Measurements from ENCODE around the gene AVPR2. TPM values are rescaled to one million over a fixed set of nuclear protein-coding genes. Genes with fewer than 3 reads are reported as not detected.

Gene AVPR2
- total and polyA plus RNA-seq, 9 of the 15 experiments (the other 6 are each of a cell fraction or from before 2014, with no cell fraction given): not detected

DNA sequence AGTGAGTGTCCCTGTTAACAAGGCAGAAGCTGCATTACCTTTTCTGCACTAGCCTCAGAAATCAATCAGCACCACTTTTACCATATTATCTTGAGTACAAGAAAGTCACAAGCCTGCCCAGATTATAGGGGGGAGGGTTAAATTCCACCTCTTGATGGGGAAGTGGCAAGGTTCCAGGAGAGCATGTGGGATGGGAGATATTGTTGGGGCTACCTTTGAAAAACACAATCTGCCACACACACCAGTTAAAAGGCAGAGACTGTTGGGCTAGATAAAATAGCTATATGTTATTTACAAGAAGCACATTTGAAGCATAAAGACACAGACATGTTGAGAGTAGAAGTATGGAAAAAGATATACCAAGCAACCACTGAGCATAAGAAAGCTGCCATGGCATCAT, 6.6 kb upstream of the AVPR2 start (continued):
- TF ChIP-seq ZNF197 (CRISPR knock-in tag; IDR thresholded peaks at IDR 0.05; ENCODE audit: low read depth): peak; percentile 91
- peak; percentile 97 for TF ChIP-seq TRIM24 (IDR thresholded peaks at IDR 0.05)
- TF ChIP-seq TBL1XR1 (IDR thresholded peaks at IDR 0.05; ENCODE audit: low read length in 2 of 2): peak; percentile 88 to 96; a peak in 3 of 4 replicates
- TF ChIP-seq ZNF41 (CRISPR knock-in tag; conservative IDR thresholded peaks at IDR 0.05): no peak
- TF ChIP-seq MTA3 (IDR thresholded peaks at IDR 0.05; ENCODE audit: borderline replicate concordance): 0 out of 2 replicates have a peak, but pooled peaks have one; percentile 43
- peak; percentile 91 for TF ChIP-seq ZNF766 (CRISPR knock-in tag; conservative IDR thresholded peaks at IDR 0.05)
- no peak for TF ChIP-seq NFYB (IDR thresholded peaks at IDR 0.05; ENCODE audit: extremely low read depth, insufficient read length)
- TF ChIP-seq, protein P1, sequence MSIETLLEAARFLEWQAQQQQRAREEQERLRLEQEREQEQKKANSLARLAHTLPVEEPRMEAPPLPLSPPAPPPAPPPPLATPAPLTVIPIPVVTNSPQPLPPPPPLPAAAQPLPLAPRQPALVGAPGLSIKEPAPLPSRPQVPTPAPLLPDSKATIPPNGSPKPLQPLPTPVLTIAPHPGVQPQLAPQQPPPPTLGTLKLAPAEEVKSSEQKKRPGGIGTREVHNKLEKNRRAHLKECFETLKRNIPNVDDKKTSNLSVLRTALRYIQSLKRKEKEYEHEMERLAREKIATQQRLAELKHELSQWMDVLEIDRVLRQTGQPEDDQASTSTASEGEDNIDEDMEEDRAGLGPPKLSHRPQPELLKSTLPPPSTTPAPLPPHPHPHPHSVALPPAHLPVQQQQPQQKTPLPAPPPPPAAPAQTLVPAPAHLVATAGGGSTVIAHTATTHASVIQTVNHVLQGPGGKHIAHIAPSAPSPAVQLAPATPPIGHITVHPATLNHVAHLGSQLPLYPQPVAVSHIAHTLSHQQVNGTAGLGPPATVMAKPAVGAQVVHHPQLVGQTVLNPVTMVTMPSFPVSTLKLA (conservative IDR thresholded peaks at IDR 0.05): peak in 1 of 2 experiments; percentile 87; a peak in 3 of 4 replicates
- peak; percentile 65; the same call in 1 of the 2 replicates for TF ChIP-seq CTBP1 (IDR thresholded peaks at IDR 0.05; ENCODE audit: borderline replicate concordance)
- TF ChIP-seq, protein P2, sequence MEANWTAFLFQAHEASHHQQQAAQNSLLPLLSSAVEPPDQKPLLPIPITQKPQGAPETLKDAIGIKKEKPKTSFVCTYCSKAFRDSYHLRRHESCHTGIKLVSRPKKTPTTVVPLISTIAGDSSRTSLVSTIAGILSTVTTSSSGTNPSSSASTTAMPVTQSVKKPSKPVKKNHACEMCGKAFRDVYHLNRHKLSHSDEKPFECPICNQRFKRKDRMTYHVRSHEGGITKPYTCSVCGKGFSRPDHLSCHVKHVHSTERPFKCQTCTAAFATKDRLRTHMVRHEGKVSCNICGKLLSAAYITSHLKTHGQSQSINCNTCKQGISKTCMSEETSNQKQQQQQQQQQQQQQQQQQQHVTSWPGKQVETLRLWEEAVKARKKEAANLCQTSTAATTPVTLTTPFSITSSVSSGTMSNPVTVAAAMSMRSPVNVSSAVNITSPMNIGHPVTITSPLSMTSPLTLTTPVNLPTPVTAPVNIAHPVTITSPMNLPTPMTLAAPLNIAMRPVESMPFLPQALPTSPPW (CRISPR knock-in tag; IDR thresholded peaks at IDR 0.05): peak; percentile 89
- peak; percentile 42; the same call in 1 of the 2 replicates for TF ChIP-seq RAD51 (IDR thresholded peaks at IDR 0.05; ENCODE audit: borderline replicate concordance, low read depth)
- peak; percentile 88 for TF ChIP-seq KHSRP (IDR thresholded peaks at IDR 0.05)
- no peak for TF ChIP-seq KDM5B (IDR thresholded peaks at IDR 0.05; ENCODE audit: insufficient replicate concordance, low read depth, low read length)
- no peak for TF ChIP-seq JUNB (CRISPR knock-in tag; conservative IDR thresholded peaks at IDR 0.05)
- TF ChIP-seq, protein P3, sequence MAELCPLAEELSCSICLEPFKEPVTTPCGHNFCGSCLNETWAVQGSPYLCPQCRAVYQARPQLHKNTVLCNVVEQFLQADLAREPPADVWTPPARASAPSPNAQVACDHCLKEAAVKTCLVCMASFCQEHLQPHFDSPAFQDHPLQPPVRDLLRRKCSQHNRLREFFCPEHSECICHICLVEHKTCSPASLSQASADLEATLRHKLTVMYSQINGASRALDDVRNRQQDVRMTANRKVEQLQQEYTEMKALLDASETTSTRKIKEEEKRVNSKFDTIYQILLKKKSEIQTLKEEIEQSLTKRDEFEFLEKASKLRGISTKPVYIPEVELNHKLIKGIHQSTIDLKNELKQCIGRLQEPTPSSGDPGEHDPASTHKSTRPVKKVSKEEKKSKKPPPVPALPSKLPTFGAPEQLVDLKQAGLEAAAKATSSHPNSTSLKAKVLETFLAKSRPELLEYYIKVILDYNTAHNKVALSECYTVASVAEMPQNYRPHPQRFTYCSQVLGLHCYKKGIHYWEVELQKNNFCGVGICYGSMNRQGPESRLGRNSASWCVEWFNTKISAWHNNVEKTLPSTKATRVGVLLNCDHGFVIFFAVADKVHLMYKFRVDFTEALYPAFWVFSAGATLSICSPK (IDR thresholded peaks at IDR 0.05; ENCODE audit: borderline replicate concordance): no peak
- TF ChIP-seq, protein P4, sequence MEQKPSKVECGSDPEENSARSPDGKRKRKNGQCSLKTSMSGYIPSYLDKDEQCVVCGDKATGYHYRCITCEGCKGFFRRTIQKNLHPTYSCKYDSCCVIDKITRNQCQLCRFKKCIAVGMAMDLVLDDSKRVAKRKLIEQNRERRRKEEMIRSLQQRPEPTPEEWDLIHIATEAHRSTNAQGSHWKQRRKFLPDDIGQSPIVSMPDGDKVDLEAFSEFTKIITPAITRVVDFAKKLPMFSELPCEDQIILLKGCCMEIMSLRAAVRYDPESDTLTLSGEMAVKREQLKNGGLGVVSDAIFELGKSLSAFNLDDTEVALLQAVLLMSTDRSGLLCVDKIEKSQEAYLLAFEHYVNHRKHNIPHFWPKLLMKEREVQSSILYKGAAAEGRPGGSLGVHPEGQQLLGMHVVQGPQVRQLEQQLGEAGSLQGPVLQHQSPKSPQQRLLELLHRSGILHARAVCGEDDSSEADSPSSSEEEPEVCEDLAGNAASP (IDR thresholded peaks at IDR 0.05): no peak
- TF ChIP-seq SIRT6 (IDR thresholded peaks at IDR 0.05; ENCODE audit: low read depth, low read length): no peak
- peak; percentile 99 for TF ChIP-seq CBFA2T2 (conservative IDR thresholded peaks at IDR 0.05)
- no peak for TF ChIP-seq ZNF668 (CRISPR knock-in tag; IDR thresholded peaks at IDR 0.05)
- TF ChIP-seq PHB2 (IDR thresholded peaks at IDR 0.05; ENCODE audit: low read depth): peak; percentile 98
- no peak for TF ChIP-seq IRF2 (CRISPR knock-in tag; IDR thresholded peaks at IDR 0.05)
- TF ChIP-seq TAF7 (tag; IDR thresholded peaks at IDR 0.05): no peak
- TF ChIP-seq C11orf30 (IDR thresholded peaks at IDR 0.05; ENCODE audit: low read depth): no peak
- peak; percentile 98 for TF ChIP-seq DPF2 (IDR thresholded peaks at IDR 0.05)
- TF ChIP-seq GATA2 (CRISPR knock-in tag; IDR thresholded peaks at IDR 0.05): peak; percentile 98
- no peak for TF ChIP-seq RBM34 (IDR thresholded peaks at IDR 0.05; ENCODE audit: borderline replicate concordance, insufficient read depth, low read length)

Data from K562 (cell line).